ENCODE data around the gene ATAD2B.

ATAD2B gene

GRCh38 chr2:23905155-23905554, 21.8 kb downstream of the ATAD2B start:
- no peak for DNase-seq

GRCh38 chr2:23904692-23905091, 22.2 kb downstream of the ATAD2B start:
- DNase-seq, result no peak

- no peak for DNase-seq
Observed at GRCh38 chr2:23904215-23904614, 22.7 kb downstream of the ATAD2B start.

- DNase-seq, result no peak
Observed at GRCh38 chr2:23903034-23903433, 23.9 kb downstream of the ATAD2B start.

- no peak for DNase-seq
Observed at GRCh38 chr2:23901966-23902846, 24.7 kb downstream of the ATAD2B start.

GRCh38 chr2:23900541-23901322, 26.2 kb downstream of the ATAD2B start:
- DNase-seq, result no peak

GRCh38 chr2:23900133-23900532, 26.8 kb downstream of the ATAD2B start:
- DNase-seq, result no peak

GRCh38 chr2:23871206-23871605, 55.7 kb downstream of the ATAD2B start:
- DNase-seq, result no peak

GRCh38 chr2:23867449-23867848, 59.5 kb downstream of the ATAD2B start:
- DNase-seq, result no peak

GRCh38 chr2:23862716-23863426, 64.1 kb downstream of the ATAD2B start:
- DNase-seq, result no peak

GRCh38 chr2:23861952-23862351, 65.0 kb downstream of the ATAD2B start:
- DNase-seq, result no peak

GRCh38 chr2:23859983-23860382, 66.9 kb downstream of the ATAD2B start:
- DNase-seq, result no peak

GRCh38 chr2:23859234-23859633, 67.7 kb downstream of the ATAD2B start:
- no peak for DNase-seq

- no peak for DNase-seq
Observed at GRCh38 chr2:23850564-23851256, 76.2 kb downstream of the ATAD2B start.

GRCh38 chr2:23844905-23845304, 82.0 kb downstream of the ATAD2B start:
- no peak for DNase-seq

GRCh38 chr2:23843051-23843976, 83.6 kb downstream of the ATAD2B start:
- DNase-seq, result no peak

GRCh38 chr2:23839919-23840578, 86.9 kb downstream of the ATAD2B start:
- no peak for DNase-seq

GRCh38 chr2:23838996-23839395, 87.9 kb downstream of the ATAD2B start:
- DNase-seq, result no peak

GRCh38 chr2:23838581-23838980, 88.3 kb downstream of the ATAD2B start:
- DNase-seq, result no peak

GRCh38 chr2:23837871-23838270, 89.1 kb downstream of the ATAD2B start:
- no peak for DNase-seq

GRCh38 chr2:23836971-23837565, 89.9 kb downstream of the ATAD2B start:
- DNase-seq, result no peak

All from NCI-H1694 (cell line).